Ectodermal cell (in vitro differentiated cells): Measurements from ENCODE around the gene LRCH3. TPM values are rescaled to one million over a fixed set of nuclear protein-coding genes. Genes with fewer than 3 reads are reported as not detected.

Experiments used
- H3K27ac ChIP-seq: 2 replicates; pipeline ENCODE4 v1.7.0; 2013; ENCODE audit warnings: mild to moderate bottlenecking, low read depth, low read length; ENCODE audit not compliant: insufficient read depth, poor library complexity, severe bottlenecking
- H3K27me3 ChIP-seq: 2 replicates; pipeline ENCODE4 v1.7.0; 2013; ENCODE audit warnings: mild to moderate bottlenecking, low read length; ENCODE audit not compliant: insufficient read depth, control insufficient read depth, poor library complexity, severe bottlenecking
- H3K36me3 ChIP-seq: one replicate; pipeline ENCODE4 v1.7.0; 2013; ENCODE audit warnings: low read length; ENCODE audit not compliant: control insufficient read depth, insufficient read depth
- H3K4me1 ChIP-seq: one replicate; pipeline ENCODE4 v1.7.0; 2013; ENCODE audit warnings: low read length; ENCODE audit not compliant: control insufficient read depth, insufficient read depth
- H3K4me3 ChIP-seq: 2 replicates; pipeline ENCODE4 v1.7.0; 2013; ENCODE audit warnings: low read depth, low read length, control low read depth; ENCODE audit not compliant: insufficient read depth
- H3K9me3 ChIP-seq: 2 replicates; pipeline ENCODE4 v1.7.0; 2013; ENCODE audit warnings: mild to moderate bottlenecking, low read length, moderate library complexity; ENCODE audit not compliant: control insufficient read depth
- WGBS, 2 experiments: methylation state at CpG; one replicate each; pipeline ENCODE4 v1.1.7; 2013; ENCODE audit warnings: missing lambda C conversion rate in 2 of 2; 5-methylcytosine and 5-hydroxymethylcytosine counted together
- polyA plus RNA-seq, 4 experiments: library from polyadenylated mRNA; stranded (reverse); fragments of 50-300 nt; gene quantifications; one replicate each; pipeline ENCODE4 v1.2.3, GENCODE V29; 2013

LRCH3 gene
- 49.4 TPM for polyA plus RNA-seq (2013, experiment 1 of 4)
- 44.5 TPM for polyA plus RNA-seq (2013, experiment 2 of 4)
- 38.0 TPM for polyA plus RNA-seq (2013, experiment 3 of 4)
- 38.1 TPM for polyA plus RNA-seq (2013, experiment 4 of 4)

DNA sequence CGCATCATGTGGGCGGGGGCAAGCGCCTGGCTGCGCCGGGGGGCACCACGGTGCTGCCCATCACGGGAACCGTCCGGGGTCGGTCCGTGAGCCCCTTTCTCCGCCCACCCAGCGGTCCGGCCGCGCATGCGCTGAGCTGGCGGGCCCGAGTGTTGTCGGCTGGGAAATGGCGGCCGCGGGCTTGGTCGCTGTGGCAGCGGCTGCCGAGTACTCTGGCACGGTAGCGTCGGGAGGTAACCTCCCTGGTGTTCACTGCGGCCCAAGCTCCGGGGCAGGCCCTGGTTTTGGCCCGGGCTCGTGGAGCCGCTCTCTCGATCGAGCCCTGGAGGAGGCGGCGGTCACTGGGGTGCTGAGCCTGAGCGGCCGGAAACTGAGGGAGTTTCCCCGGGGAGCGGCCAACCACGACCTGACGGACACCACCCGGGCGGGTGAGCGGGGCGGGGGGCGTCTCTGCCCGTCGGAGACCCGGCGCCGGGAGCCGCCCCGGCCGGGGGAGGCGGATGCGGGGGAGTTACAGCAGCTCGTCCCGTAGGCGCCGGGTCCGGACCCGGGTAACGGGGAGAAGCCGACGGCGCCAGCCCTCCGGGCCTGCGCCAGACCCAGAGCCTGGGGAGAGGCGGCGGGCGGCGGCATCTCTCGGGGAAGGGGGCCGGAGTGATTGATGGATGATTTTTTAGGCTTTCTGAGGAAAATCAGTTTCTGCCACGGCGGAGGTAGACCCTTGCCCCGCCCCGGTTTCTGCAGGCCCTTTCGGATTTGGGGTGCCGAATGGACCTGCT, at the start of gene LRCH3:
Gene LRCH3 (plus strand): TSS at position 142 of the 779 bp plus-strand sequence. CDS start 25 bp downstream, at position 167.
- Histone ChIP-seq H3K9me3 (no peaks in the 10 kb centered on the region), H3K27me3 (no peaks in the 10 kb centered on the region), H3K4me1 (no peaks in the 10 kb centered on the region), H3K27ac (peak within 1 kb of the TSS; percentile 82), H3K36me3 (no peaks in the 10 kb centered on the region), H3K4me3 (peak within 1 kb of the TSS; percentile 92)
- WGBS, 2 experiments: 0% methylated on average over 83 of the region's 83 CpGs

DNA sequence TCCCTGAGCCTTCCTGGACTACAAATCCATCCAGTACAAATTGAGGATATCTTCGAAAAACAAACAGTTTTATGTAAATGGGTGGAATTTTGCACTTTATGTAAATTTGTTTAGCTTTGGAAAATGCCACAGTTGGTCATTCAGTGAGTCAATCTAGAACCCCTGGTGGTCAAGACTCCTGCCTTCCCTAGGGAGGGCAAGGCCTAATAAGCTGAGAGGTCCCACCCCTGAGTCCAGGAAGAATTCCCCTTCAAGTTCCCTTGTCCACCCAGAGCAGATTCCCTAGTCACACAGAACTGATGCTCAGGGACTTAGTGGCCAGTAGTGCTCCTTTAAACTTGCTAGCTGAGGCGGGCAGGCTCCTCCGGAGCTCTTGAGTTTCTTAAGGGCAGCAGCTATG, 48.3 kb upstream of the LRCH3 start:
- H3K9me3 ChIP-seq: no peaks in the 10 kb centered on the region
- no peaks in the 10 kb centered on the region for H3K4me1 ChIP-seq
- 89 to 92% methylated on average over 3 of the region's 3 CpGs for WGBS, 2 experiments

DNA sequence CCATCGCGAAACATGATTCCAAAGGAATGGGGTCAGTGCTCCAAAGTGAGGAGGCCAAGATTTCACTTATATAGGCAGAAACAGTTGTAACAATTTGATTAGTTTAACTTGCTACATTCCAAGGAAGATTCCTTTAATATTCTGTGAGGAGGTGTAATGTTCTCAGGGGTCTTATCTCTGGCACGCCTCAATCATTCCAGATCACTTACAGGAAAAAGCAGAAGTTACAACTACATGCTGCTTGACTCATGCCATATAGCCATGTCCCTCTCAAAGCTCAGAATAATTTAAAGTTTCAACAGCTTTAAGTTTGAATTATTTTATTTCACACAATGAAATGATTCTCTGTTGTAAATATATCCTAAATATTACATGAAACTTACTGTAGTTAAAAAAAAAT, 44.8 kb upstream of the LRCH3 start:
- H3K4me3 ChIP-seq: no peak overlapping the region
- H3K27me3 ChIP-seq: peaks cover 29% of the 10 kb centered on the region
- peaks cover 5% of the 10 kb centered on the region for H3K4me1 ChIP-seq
- WGBS, 2 experiments: 90 to 91% methylated on average over 3 of the region's 3 CpGs
- H3K9me3 ChIP-seq: no peaks in the 10 kb centered on the region
- H3K27ac ChIP-seq: no peak overlapping the region
- no peaks in the 10 kb centered on the region for H3K36me3 ChIP-seq

More for the DNA sequence above, 48.3 kb upstream of the LRCH3 start:
- H3K27ac ChIP-seq: no peak overlapping the region
- no peaks in the 10 kb centered on the region for H3K36me3 ChIP-seq
- no peaks in the 10 kb centered on the region for H3K27me3 ChIP-seq
- no peak overlapping the region for H3K4me3 ChIP-seq

DNA sequence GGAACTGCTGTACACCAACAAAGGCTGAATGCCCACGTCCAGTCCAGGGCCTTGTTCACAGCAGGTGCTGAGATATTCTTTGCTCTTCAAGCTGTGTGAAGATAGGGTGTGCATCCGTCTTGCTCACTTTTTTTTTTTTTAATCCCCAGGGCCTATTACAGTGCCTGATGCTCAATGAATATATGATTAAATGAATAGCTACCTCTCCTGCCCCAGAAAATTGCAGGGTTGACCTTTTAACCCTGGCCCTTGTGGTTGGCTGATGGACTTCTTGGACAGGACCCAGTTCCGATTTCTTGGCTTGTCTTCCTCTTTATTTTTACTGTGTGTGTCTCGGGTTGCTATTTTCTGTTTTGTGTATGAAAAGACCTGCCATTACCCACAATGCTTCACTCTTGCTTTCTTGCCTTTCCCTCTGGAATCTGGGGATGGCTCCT, 44.2 kb upstream of the LRCH3 start:
- no peaks in the 10 kb centered on the region for H3K36me3 ChIP-seq
- WGBS, 2 experiments: 83 to 89% methylated on average over 3 of the region's 4 CpGs
- H3K27me3 ChIP-seq: peaks cover 35% of the 10 kb centered on the region
- H3K9me3 ChIP-seq: no peaks in the 10 kb centered on the region
- H3K27ac ChIP-seq: no peak overlapping the region
- no peak overlapping the region for H3K4me3 ChIP-seq
- peaks cover 10% of the 10 kb centered on the region for H3K4me1 ChIP-seq

DNA sequence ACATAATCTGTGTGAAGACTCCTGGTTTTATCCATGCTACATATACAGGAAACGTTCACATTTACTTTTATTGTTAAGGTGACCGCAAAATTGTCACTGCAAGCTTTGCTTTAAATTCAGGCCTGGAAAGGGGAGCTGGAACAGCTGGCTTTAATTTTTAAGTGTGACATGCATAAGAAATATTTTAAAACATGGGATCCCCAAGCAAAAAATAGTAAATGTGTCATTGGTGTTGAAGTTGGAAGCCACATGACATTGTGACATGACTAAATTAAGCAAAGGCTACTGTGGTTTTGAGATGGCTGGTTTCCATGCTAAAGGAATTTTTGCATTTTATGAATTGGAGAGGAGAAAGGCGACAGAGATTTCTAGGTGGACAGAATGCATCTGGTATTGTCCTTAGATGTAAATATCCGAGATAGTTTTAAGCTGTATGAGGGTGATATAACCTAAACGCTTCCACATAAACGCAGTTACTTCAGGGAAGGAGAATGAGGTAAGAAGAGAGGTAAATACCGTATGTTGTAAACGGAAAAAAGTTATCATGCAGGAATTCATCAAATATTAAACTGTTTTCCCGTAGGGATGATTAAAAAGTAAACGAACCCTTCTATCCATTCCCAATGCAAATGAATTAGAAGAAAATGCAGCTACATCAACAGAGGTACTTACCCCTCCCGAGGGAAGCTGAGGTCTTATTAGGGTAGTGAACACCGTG, 42.3 kb upstream of the LRCH3 start:
- Histone ChIP-seq H3K4me1 (peaks cover 10% of the 10 kb centered on the region), H3K27ac (no peak overlapping the region), H3K36me3 (no peaks in the 10 kb centered on the region), H3K4me3 (peak overlapping the region; percentile 90), H3K27me3 (peaks cover 39% of the 10 kb centered on the region), H3K9me3 (no peaks in the 10 kb centered on the region)
- WGBS, 2 experiments: 63 to 72% methylated on average over 11 to 12 of the region's 12 CpGs

DNA sequence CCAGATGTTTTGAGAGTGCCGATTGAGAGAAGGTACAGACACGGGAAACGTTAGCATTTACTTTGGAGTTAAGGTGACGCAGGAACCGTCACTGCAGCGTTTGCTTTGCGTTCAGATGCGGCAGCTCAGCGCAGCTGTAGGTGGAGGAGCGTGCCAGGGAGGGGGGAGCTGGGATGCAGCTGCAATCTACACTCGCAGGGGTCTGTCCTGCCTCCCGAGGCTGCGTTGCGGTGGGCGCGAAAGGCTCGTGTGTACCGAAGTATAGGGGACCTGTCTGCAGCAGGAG, 41.8 kb upstream of the LRCH3 start:
- H3K27me3 ChIP-seq: peaks cover 39% of the 10 kb centered on the region
- 2 to 3% methylated on average over 18 of the region's 18 CpGs for WGBS, 2 experiments
- no peaks in the 10 kb centered on the region for H3K9me3 ChIP-seq
- H3K4me1 ChIP-seq: peaks cover 10% of the 10 kb centered on the region
- H3K4me3 ChIP-seq: peak overlapping the region; percentile 90
- no peaks in the 10 kb centered on the region for H3K36me3 ChIP-seq
- no peak overlapping the region for H3K27ac ChIP-seq

DNA sequence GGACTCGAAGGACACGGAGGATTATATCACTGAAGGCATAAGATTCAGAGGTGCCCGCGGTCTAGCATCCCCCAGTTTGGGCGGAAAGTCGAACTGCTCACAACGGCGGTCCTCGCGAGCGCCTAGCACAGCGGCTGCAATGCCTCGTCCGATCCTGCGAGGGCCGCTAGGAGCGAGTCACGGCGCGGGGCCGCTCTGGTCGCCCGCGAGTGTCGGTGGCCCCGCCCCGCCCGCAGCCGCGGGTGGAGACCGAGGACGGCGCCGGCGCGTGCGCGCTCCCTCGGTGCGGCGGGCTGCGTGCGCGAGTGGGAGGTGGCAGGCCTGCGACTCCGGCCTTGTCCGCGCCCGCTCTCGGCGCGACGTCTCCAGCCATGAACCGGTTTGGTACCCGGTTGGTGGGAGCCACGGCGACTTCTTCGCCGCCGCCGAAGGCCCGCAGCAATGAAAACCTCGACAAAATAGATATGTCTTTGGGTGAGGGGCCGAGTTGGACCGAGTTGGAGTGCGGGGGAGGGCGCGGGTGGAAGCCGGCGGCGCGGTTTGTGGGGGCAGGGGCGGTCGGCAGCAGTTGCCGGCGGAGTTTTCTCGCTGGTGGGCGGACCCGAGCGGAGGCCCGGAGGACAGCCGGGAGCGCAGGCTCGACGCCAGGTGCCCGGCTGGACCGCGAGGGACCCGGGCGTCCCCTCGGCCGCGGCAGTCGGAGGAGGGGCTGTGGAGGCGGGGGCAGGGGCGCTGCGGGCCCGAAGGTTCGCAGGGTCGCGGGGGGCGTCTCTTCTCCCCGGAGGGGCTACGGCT, 41.3 kb upstream of the LRCH3 start, which contains the start of gene FYTTD1:
Gene FYTTD1 (plus strand): TSS at position 283 of the 795 bp plus-strand sequence. CDS start 89 bp downstream, at position 372.
- Histone ChIP-seq H3K4me3 (peak within 1 kb of the TSS; percentile 90), H3K9me3 (no peaks in the 10 kb centered on the region), H3K4me1 (peaks cover 10% of the 10 kb centered on the region), H3K36me3 (no peaks in the 10 kb centered on the region), H3K27ac (peak within 1 kb of the TSS; percentile 71), H3K27me3 (peaks cover 39% of the 10 kb centered on the region)
- 0% methylated on average over 104 of the region's 104 CpGs for WGBS, 2 experiments

DNA sequence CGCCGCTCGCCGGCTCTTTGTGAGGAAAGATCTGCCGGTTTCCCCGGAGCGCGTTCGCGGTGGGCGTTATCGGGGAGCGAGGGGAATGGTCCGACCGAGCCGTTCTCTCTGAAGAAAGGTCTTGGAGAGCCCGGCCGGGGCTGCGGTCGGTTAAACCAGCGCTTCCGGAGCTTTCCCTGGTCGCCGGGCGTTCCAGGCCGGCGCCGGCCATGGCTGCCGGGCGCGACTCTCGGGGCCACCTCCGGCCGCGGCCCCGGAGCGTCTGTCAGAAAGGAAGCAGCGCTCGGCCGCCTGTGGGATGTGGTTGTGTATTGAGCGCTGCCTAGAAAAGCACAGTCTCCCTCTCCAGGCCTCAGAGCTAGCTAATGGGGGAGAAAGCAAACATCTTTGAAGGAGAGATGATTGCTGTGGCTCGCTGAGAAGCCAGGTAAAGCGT, 40.6 kb upstream of the LRCH3 start:
- WGBS, 2 experiments: 0 to 1% methylated on average over 43 of the region's 43 CpGs
- no peaks in the 10 kb centered on the region for H3K9me3 ChIP-seq
- no peak overlapping the region for H3K27ac ChIP-seq
- peak overlapping the region; percentile 90 for H3K4me3 ChIP-seq
- no peaks in the 10 kb centered on the region for H3K36me3 ChIP-seq
- H3K27me3 ChIP-seq: peaks cover 39% of the 10 kb centered on the region
- peaks cover 10% of the 10 kb centered on the region for H3K4me1 ChIP-seq

DNA sequence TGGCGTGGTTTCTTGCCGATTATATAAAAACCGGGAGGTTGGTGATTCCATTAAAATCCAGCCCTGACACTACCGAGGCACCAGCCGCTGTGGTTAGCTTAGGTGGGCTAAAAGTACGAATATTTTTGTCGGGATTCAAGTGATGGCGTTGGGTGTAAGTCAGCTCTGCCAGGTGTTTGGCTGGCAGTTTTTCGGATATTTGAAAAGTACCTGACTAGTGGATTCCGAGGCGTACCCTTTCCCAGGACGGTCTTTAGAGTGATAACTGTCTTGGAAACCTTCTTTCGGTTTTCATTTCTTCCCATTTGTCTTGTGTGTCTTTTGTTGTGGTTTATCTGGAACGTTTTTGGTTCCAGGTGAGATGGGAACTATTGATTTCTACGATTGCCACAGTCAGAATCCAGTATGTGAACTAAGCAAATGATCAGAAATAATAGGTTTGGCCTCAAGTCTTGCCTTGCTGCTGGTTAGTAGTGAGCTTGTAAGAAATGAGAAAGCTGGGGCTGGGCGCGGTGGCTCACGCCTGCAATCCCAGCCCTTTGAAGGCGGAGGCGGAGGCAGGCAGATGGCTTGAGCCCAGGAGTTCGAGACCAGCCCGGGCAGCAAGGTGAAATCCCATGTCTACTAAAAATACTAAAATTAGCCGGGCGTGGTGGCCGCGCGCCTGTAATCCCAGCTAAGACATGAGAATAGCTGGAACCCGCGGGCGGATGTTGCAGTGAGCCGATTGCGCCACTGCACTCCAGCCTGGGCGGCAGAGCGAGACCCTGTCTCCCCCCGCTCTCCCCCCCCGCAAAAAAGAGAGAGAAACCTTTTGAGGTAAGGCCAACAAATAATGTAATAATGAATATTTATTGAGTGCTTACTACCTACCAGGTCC, 40.0 kb upstream of the LRCH3 start:
- WGBS, 2 experiments: 46 to 47% methylated on average over 35 to 36 of the region's 36 CpGs

More for the DNA sequence above, 40.0 kb upstream of the LRCH3 start:
- no peaks in the 10 kb centered on the region for H3K9me3 ChIP-seq
- H3K27ac ChIP-seq: no peak overlapping the region
- H3K4me1 ChIP-seq: peaks cover 10% of the 10 kb centered on the region
- peak overlapping the region; percentile 90 for H3K4me3 ChIP-seq
- H3K27me3 ChIP-seq: peaks cover 39% of the 10 kb centered on the region
- H3K36me3 ChIP-seq: no peaks in the 10 kb centered on the region
